ENCODE data around the gene ZNF487.

Gene ZNF487

GRCh38 chr10:43402176-43402575 lies 34.7 kb upstream of the ZNF487 start:
- no peak for TF ChIP-seq CTCF (IDR thresholded peaks at IDR 0.05)
- Histone ChIP-seq H3K9me3 (no peaks in the 10 kb centered on the region), H3K4me3 (ENCODE audit: low read depth in 1 of 2, low read length in 1 of 2) (no peak overlapping the region), H3K27me3 (no peaks in the 10 kb centered on the region), H3K36me3 (no peaks in the 10 kb centered on the region), H3K4me1 (ENCODE audit: control insufficient read depth in 1 of 2, insufficient read depth in 1 of 2, low read depth in 1 of 2, low read length in 1 of 2) (peaks cover 49 to 58% of the 10 kb centered on the region in 2 experiments), H3K27ac (no peak overlapping the region)

- Histone ChIP-seq H3K9me3 (no peaks in the 10 kb centered on the region), H3K36me3 (no peaks in the 10 kb centered on the region), H3K4me3 (ENCODE audit: low read depth in 1 of 2, low read length in 1 of 2) (no peak overlapping the region), H3K27me3 (no peaks in the 10 kb centered on the region), H3K27ac (no peak overlapping the region), H3K4me1 (ENCODE audit: control insufficient read depth in 1 of 2, insufficient read depth in 1 of 2, low read depth in 1 of 2, low read length in 1 of 2) (peaks cover 44 to 50% of the 10 kb centered on the region in 2 experiments)
- TF ChIP-seq CTCF (IDR thresholded peaks at IDR 0.05), result no peak
Observed at GRCh38 chr10:43402880-43403452, 33.9 kb upstream of the ZNF487 start.

GRCh38 chr10:43403911-43404703 lies 32.8 kb upstream of the ZNF487 start:
- Histone ChIP-seq H3K4me1 (ENCODE audit: control insufficient read depth in 1 of 2, insufficient read depth in 1 of 2, low read depth in 1 of 2, low read length in 1 of 2) (peaks cover 37 to 49% of the 10 kb centered on the region in 2 experiments), H3K27ac (peak overlapping the region; percentile 66), H3K9me3 (no peaks in the 10 kb centered on the region), H3K36me3 (no peaks in the 10 kb centered on the region), H3K4me3 (ENCODE audit: low read depth in 1 of 2, low read length in 1 of 2) (peak overlapping the region; percentile 16 to 42), H3K27me3 (no peaks in the 10 kb centered on the region)
- TF ChIP-seq CTCF (IDR thresholded peaks at IDR 0.05), result no peak

GRCh38 chr10:43404704-43405084 lies 32.2 kb upstream of the ZNF487 start:
- Histone ChIP-seq H3K27ac (peak overlapping the region; percentile 66), H3K9me3 (no peaks in the 10 kb centered on the region), H3K27me3 (no peaks in the 10 kb centered on the region), H3K4me1 (ENCODE audit: control insufficient read depth in 1 of 2, insufficient read depth in 1 of 2, low read depth in 1 of 2, low read length in 1 of 2) (peaks cover 34 to 47% of the 10 kb centered on the region in 2 experiments), H3K4me3 (ENCODE audit: low read depth in 1 of 2, low read length in 1 of 2) (peak overlapping the region; percentile 16 to 42), H3K36me3 (no peaks in the 10 kb centered on the region)
- no peak for TF ChIP-seq CTCF (IDR thresholded peaks at IDR 0.05)

GRCh38 chr10:43407148-43407575 lies 29.7 kb upstream of the ZNF487 start:
- Histone ChIP-seq H3K4me3 (ENCODE audit: low read depth in 1 of 2, low read length in 1 of 2) (peak overlapping the region; percentile 87 to 89), H3K9me3 (no peaks in the 10 kb centered on the region), H3K36me3 (no peaks in the 10 kb centered on the region), H3K27me3 (no peaks in the 10 kb centered on the region), H3K27ac (peak overlapping the region; percentile 97), H3K4me1 (ENCODE audit: control insufficient read depth in 1 of 2, insufficient read depth in 1 of 2, low read depth in 1 of 2, low read length in 1 of 2) (peaks cover 43 to 55% of the 10 kb centered on the region in 2 experiments)
- TF ChIP-seq CTCF (IDR thresholded peaks at IDR 0.05), result no peak
